H1 (cell line): ENCODE results near the gene DHRS3. TPM values are rescaled to one million over a fixed set of nuclear protein-coding genes. Genes with fewer than 3 reads are reported as not detected.

Experiments
- CTCF ChIA-PET: fragments of 300-600 bp; sonication (Branson Sonifier 250); formaldehyde crosslinking; loops from one replicate; lab custom pipeline; 2021; ENCODE audit not compliant: partially characterized antibody; lab: Charles Lee
- POLR2A ChIA-PET: fragments of 300-600 bp; sonication (Branson Sonifier 250); formaldehyde crosslinking; loops from one replicate; lab custom pipeline; 2021; ENCODE audit warnings: inconsistent platforms; ENCODE audit not compliant: partially characterized antibody; lab: Charles Lee
- DNase-seq, 2 experiments: peaks; one replicate each; pipeline versions ENCODE4 v3.0.0 to v3.0.0-alpha.2; 2010 to 2022; ENCODE audit warnings: low spot score in 2 of 2, low read depth in 1 of 2, mixed read lengths in 1 of 2
- FAIRE-seq: peaks from 2 replicates; lab custom pipeline; 2011; peaks lifted over from hg19 to GRCh38; lab: Jason Lieb, UNC
- H2AFZ ChIP-seq: 2 replicates; pipeline ENCODE4 v1.8.1; 2012; ENCODE audit warnings: low read length, inconsistent platforms
- H2AK5ac ChIP-seq: 2 replicates; pipeline ENCODE4 v1.6.1; 2013; ENCODE audit warnings: low read depth, low read length
- H2BK120ac ChIP-seq: replicated peaks from 2 replicates; pipeline ENCODE3; 2013; ENCODE audit warnings: low read depth, low read length, inconsistent platforms
- H2BK12ac ChIP-seq: 2 replicates; pipeline ENCODE4 v1.6.1; 2013; ENCODE audit warnings: low read depth, low read length
- H2BK15ac ChIP-seq: 2 replicates; pipeline ENCODE4 v1.6.1; 2013; ENCODE audit warnings: low read length
- H2BK20ac ChIP-seq: 2 replicates; pipeline ENCODE4 v1.6.1; 2013; ENCODE audit warnings: low read length
- H2BK5ac ChIP-seq: 2 replicates; pipeline ENCODE4 v1.6.1; 2013; ENCODE audit warnings: low read depth, low read length
- H3K14ac ChIP-seq: 2 replicates; pipeline ENCODE4 v1.6.1; 2013; ENCODE audit warnings: inconsistent platforms; ENCODE audit not compliant: insufficient read length
- H3K18ac ChIP-seq: 2 replicates; pipeline ENCODE4 v1.6.1; 2013; ENCODE audit warnings: low read length; ENCODE audit errors: extremely low read depth
- H3K23ac ChIP-seq: 2 replicates; pipeline ENCODE4 v1.6.1; 2013; ENCODE audit warnings: inconsistent platforms; ENCODE audit not compliant: insufficient read length
- H3K23me2 ChIP-seq: 2 replicates; pipeline ENCODE4 v1.6.1; 2013; ENCODE audit warnings: low read depth, low read length
- H3K27ac ChIP-seq: 2 replicates; pipeline ENCODE4 v1.6.1; 2011; ENCODE audit warnings: low read depth, low read length, inconsistent platforms
- H3K27me3 ChIP-seq, 4 experiments: replicated peaks in 1 of 4; 1 replicate in 1 of 4; 2 replicates in 3 of 4; pipeline versions ENCODE4 v1.6.1 to v1.8.1; 2011 to 2013; ENCODE audit warnings: low read length in 3 of 4, mild to moderate bottlenecking in 3 of 4, inconsistent platforms in 2 of 4, mixed read lengths in 2 of 4, moderate library complexity in 1 of 4; ENCODE audit not compliant: control insufficient read depth in 3 of 4, insufficient read depth in 3 of 4; ENCODE audit errors: extremely low read depth in 1 of 4
- H3K36me3 ChIP-seq, 4 experiments: 2 replicates each; pipeline versions ENCODE4 v1.6.1 to v1.8.1; 2011 to 2013; ENCODE audit warnings: mild to moderate bottlenecking in 4 of 4, low read length in 3 of 4, moderate library complexity in 2 of 4, control low read depth in 1 of 4, inconsistent platforms in 1 of 4; ENCODE audit not compliant: insufficient read depth in 4 of 4, control insufficient read depth in 2 of 4
- H3K4ac ChIP-seq: replicated peaks from 2 replicates; pipeline ENCODE3; 2013; ENCODE audit warnings: low read length, low read depth, mixed read lengths, inconsistent platforms; ENCODE audit not compliant: insufficient read length
- H3K4me1 ChIP-seq, 4 experiments: replicated peaks in 1 of 4; 1 replicate in 1 of 4; 2 replicates in 3 of 4; pipeline versions ENCODE4 v1.6.1 to v1.8.1; 2011 to 2013; ENCODE audit warnings: low read length in 3 of 4, inconsistent platforms in 2 of 4, mixed read lengths in 1 of 4; ENCODE audit not compliant: insufficient read depth in 4 of 4, control insufficient read depth in 3 of 4
- H3K4me2 ChIP-seq, 2 experiments: 2 replicates each; pipeline versions ENCODE4 v1.6.1 to v1.8.1; 2011 to 2013; ENCODE audit warnings: low read depth in 2 of 2, low read length in 2 of 2, control low read depth in 1 of 2, inconsistent platforms in 1 of 2, mild to moderate bottlenecking in 1 of 2; ENCODE audit not compliant: insufficient read depth in 1 of 2
- H3K4me3 ChIP-seq, 4 experiments: fragments of 200-600, 300-600 bp in 1 of 4; sonication (generic), shearing (Covaris generic), sonication (Bioruptor Twin) in 1 of 4; 2 replicates each; pipeline versions ENCODE4 v1.5.1 to v1.8.1; 2011 to 2016; ENCODE audit warnings: low read length in 4 of 4, low read depth in 3 of 4, control low read depth in 2 of 4, inconsistent platforms in 2 of 4, mild to moderate bottlenecking in 2 of 4, mixed read lengths in 1 of 4, moderate library complexity in 1 of 4; ENCODE audit not compliant: insufficient read depth in 2 of 4; ENCODE audit errors: extremely low read depth in 1 of 4
- H3K56ac ChIP-seq: replicated peaks from 2 replicates; pipeline ENCODE3; 2013; ENCODE audit warnings: low read depth, mild to moderate bottlenecking, mixed read lengths, low read length, inconsistent platforms; ENCODE audit not compliant: insufficient read length
- H3K79me1 ChIP-seq: 2 replicates; pipeline ENCODE4 v1.6.1; 2013; ENCODE audit warnings: low read depth, low read length, control low read depth
- H3K79me2 ChIP-seq, 2 experiments: 2 replicates each; pipeline versions ENCODE4 v1.6.1 to v1.8.1; 2012 to 2013; ENCODE audit warnings: low read length in 2 of 2, mild to moderate bottlenecking in 2 of 2, inconsistent platforms in 1 of 2; ENCODE audit not compliant: insufficient read depth in 2 of 2, control insufficient read depth in 1 of 2
- H3K9ac ChIP-seq, 4 experiments: replicated peaks in 1 of 4; 1 replicate in 1 of 4; 2 replicates in 3 of 4; pipeline versions ENCODE4 v1.6.1 to v1.8.1; 2011 to 2013; ENCODE audit warnings: low read depth in 3 of 4, low read length in 3 of 4, control low read depth in 2 of 4, mild to moderate bottlenecking in 2 of 4, moderate library complexity in 2 of 4, inconsistent platforms in 1 of 4; ENCODE audit errors: extremely low read depth in 1 of 4
- H3K9me3 ChIP-seq, 2 experiments: 2 replicates each; pipeline versions ENCODE4 v1.6.1 to v1.8.1; 2012 to 2013; ENCODE audit warnings: mild to moderate bottlenecking in 2 of 2, moderate library complexity in 2 of 2, control low read depth in 1 of 2, inconsistent platforms in 1 of 2, low read depth in 1 of 2, low read length in 1 of 2, mixed read lengths in 1 of 2; ENCODE audit not compliant: insufficient read depth in 2 of 2
- H4K20me1 ChIP-seq, 2 experiments: replicated peaks in 1 of 2; 2 replicates each; pipeline versions ENCODE3 to v1.8.1; 2011 to 2013; ENCODE audit warnings: inconsistent platforms in 2 of 2, low read length in 2 of 2, mild to moderate bottlenecking in 1 of 2; ENCODE audit not compliant: insufficient read depth in 2 of 2, control insufficient read depth in 1 of 2
- H4K5ac ChIP-seq: 2 replicates; pipeline ENCODE4 v1.6.1; 2013; ENCODE audit warnings: low read length, low read depth, mixed read lengths, inconsistent platforms; ENCODE audit not compliant: insufficient read length
- H4K8ac ChIP-seq: 2 replicates; pipeline ENCODE4 v1.8.0; 2013; ENCODE audit warnings: mild to moderate bottlenecking, moderate library complexity, low read length, inconsistent platforms; ENCODE audit not compliant: insufficient read depth; ENCODE audit errors: extremely low read depth
- H4K91ac ChIP-seq: replicated peaks from 2 replicates; pipeline ENCODE3; 2013; ENCODE audit warnings: low read length, mixed read lengths, inconsistent platforms; ENCODE audit not compliant: insufficient read length
- EZH2 ChIP-seq: fragments of 200-600 bp; sonication (generic); IDR thresholded peaks from 2 replicates; pipeline ENCODE4 v1.7.1; 2012; ENCODE audit warnings: low read depth, mild to moderate bottlenecking, moderate library complexity, low read length, inconsistent platforms; ENCODE audit not compliant: severe bottlenecking
- NRF1 ChIP-seq: IDR thresholded peaks from 2 replicates; pipeline ENCODE4 v1.6.1; 2011; ENCODE audit warnings: mild to moderate bottlenecking, low read depth, low read length, improper control_type of control experiment
- WGBS, 2 experiments: shearing (Covaris generic) in 1 of 2; methylation state at CpG; one replicate each; pipeline versions ENCODE4 v1.1.6 to v1.1.7; 2013 to 2015; ENCODE audit warnings: low lambda C conversion rate in 2 of 2, mixed read lengths in 2 of 2, inconsistent platforms in 1 of 2, low coverage in 1 of 2, missing lambda C conversion rate in 1 of 2; ENCODE audit not compliant: insufficient replicate concordance in 2 of 2, insufficient coverage in 1 of 2, insufficient read length in 1 of 2; ENCODE audit errors: extremely low coverage in 1 of 2, missing lambda C conversion rate in 1 of 2; 5-methylcytosine and 5-hydroxymethylcytosine counted together
- polyA plus RNA-seq, 7 experiments: library from polyadenylated mRNA; depleted of rRNA in 3 of 7; stranded (reverse) in 5 of 7; unstranded in 2 of 7; fragments of >200 nt in 5 of 7; fragments of 200-250 nt in 2 of 7; gene quantifications; 1 replicate in 5 of 7; 2 replicates in 1 of 7; 4 replicates in 1 of 7; pipeline versions ENCODE4 v1.2.1 to v1.2.3, GENCODE V29; 2011 to 2013; ENCODE audit warnings: missing spikeins in 2 of 7, mixed read lengths in 2 of 7
- total RNA-seq: library from RNA; stranded (reverse); fragmentation: NEBNext Ultra II Directional; extraction: Animal tissue kit (Norgen Biotek cat#: 25700); gene quantifications from 2 replicates; pipeline ENCODE4 v1.2.1, GENCODE V29; 2021

DHRS3 gene
- total and polyA plus RNA-seq, 2 of the 8 experiments (the other 6 are each of a cell fraction or from before 2014, with no cell fraction given), result 32.5 to 36.4 TPM

GRCh38 chr1:12591267-12591938 lies 26.6 kb downstream of the DHRS3 start:
- Histone ChIP-seq H2BK15ac (peak overlapping the region; percentile 20; the same call in 1 of the 2 replicates), H2AFZ (no peak overlapping the region), H4K91ac (no peak overlapping the region), H2BK120ac (no peak overlapping the region), H3K4me1 (peaks cover 10 to 22% (median 16%) of the 10 kb centered on the region in 4 experiments), H4K8ac (no peak overlapping the region), H2AK5ac (no peak overlapping the region), H3K4ac (no peak overlapping the region), H3K27me3 (no peaks in the 10 kb centered on the region; a peak in 1 of 7 replicates), H3K27ac (no peak overlapping the region), H3K56ac (no peak overlapping the region), H3K36me3 (no peaks in the 10 kb centered on the region; a peak in 2 of 8 replicates), H2BK5ac (peak overlapping the region; percentile 3; the same call in 1 of the 2 replicates), H3K23ac (no peak overlapping the region), H3K4me3 (no peak overlapping the region), H3K79me2 (peaks cover 0 to 23% of the 10 kb centered on the region in 2 experiments; a peak in 1 of 4 replicates), H3K23me2 (peaks cover 9% of the 10 kb centered on the region; the same call in 1 of the 2 replicates), H4K20me1 (peaks cover 0 to 1% of the 10 kb centered on the region in 2 experiments), H3K79me1 (peaks cover 4% of the 10 kb centered on the region), H3K18ac (no peak overlapping the region), H3K4me2 (no peak overlapping the region), H2BK12ac (peak overlapping the region; percentile 80; the same call in 1 of the 2 replicates), H3K9me3 (no peaks in the 10 kb centered on the region), H3K14ac (no peak overlapping the region), H2BK20ac (no peak overlapping the region), H3K9ac (no peak overlapping the region), H4K5ac (no peak overlapping the region)
- FAIRE-seq (no peak), DNase-seq (no peak)
- CTCF ChIA-PET, result interaction anchor here (1.0 to 2.4 kb wide), 8 partner anchors 10 to 184 kb away, joined by 3 to 16 read pairs (median 4); no protein-coding TSS in a partner anchor
- POLR2A ChIA-PET, result interaction anchor here (3.8 kb wide), 1 partner anchor 26 kb away, joined by 15 read pairs; the partner anchor contains the start of gene DHRS3
- WGBS, 2 experiments, result 94% methylated on average over 19 of the region's 19 CpGs; no CpG with 5 or more reads in 1 of the 2 experiments
- no peak for TF ChIP-seq NRF1
- no peak for TF ChIP-seq EZH2
